ENCODE data around the gene FBXL5.

The FBXL5 gene

GRCh38 chr4:15665753-15666365, 10.7 kb upstream of the FBXL5 start:
- Histone ChIP-seq H3K4me1 (ENCODE audit: control insufficient read depth, insufficient read depth, low read length, unreplicated experiment) (peaks cover 17% of the 10 kb centered on the region), H3K27ac (ENCODE audit: low read depth, low read length) (peak overlapping the region; percentile 41), H3K4me3 (ENCODE audit: low read depth, low read length) (no peak overlapping the region), H2AFZ (ENCODE audit: low read length, unreplicated experiment) (no peak overlapping the region), H3K79me2 (ENCODE audit: control insufficient read depth, insufficient read depth, low read length, unreplicated experiment) (peaks cover 11% of the 10 kb centered on the region), H3K27me3 (ENCODE audit: insufficient read depth, low read length) (no peaks in the 10 kb centered on the region), H3K36me3 (ENCODE audit: insufficient read depth, low read length) (peaks cover 9% of the 10 kb centered on the region; the same call in 1 of the 2 replicates)

DNA sequence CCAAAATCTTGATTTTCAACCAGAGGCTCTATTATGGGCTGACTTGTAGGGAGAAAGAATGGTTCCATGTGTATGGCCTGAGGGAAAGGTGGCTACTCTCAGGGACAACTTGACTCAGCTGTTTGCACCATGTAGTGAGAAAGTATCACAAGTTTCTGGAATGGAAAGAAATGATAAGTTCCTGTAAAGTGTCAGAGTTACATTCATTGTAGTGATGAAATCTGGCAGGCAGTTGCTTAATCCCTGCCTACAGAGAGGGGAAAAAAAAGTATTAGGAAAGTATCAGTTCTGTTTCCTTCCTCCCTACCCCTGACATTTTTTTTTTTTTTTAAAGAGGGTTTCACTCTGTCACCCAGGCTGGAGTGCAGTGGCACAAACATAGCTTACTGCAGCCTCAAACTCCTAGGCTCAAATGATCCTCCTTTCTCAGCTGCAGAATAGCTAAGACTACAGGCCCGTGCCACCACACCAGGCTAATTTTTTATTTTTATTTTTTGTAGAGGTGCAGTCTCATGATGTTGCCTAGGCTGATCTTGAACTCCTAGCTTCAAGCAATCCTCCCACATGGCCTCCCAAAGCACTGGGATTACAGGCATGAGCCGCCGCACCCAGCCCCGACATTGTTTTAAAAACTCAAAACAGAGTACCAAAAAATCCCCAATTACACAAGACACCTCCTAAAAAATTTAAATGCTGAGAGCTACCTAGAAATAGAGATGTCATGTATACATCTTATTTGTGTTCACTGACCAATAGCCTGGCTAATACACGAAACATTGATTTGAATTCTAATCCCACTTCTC, 4.8 kb upstream of the FBXL5 start:
- Histone ChIP-seq H3K27me3 (ENCODE audit: insufficient read depth, low read length) (no peaks in the 10 kb centered on the region), H3K4me1 (ENCODE audit: control insufficient read depth, insufficient read depth, low read length, unreplicated experiment) (peaks cover 11% of the 10 kb centered on the region), H3K79me2 (ENCODE audit: control insufficient read depth, insufficient read depth, low read length, unreplicated experiment) (peaks cover 3% of the 10 kb centered on the region), H3K36me3 (ENCODE audit: insufficient read depth, low read length) (no peaks in the 10 kb centered on the region), H3K27ac (ENCODE audit: low read depth, low read length) (peak overlapping the region; percentile 53), H2AFZ (ENCODE audit: low read length, unreplicated experiment) (no peak overlapping the region), H3K4me3 (ENCODE audit: low read depth, low read length) (no peak overlapping the region)

DNA sequence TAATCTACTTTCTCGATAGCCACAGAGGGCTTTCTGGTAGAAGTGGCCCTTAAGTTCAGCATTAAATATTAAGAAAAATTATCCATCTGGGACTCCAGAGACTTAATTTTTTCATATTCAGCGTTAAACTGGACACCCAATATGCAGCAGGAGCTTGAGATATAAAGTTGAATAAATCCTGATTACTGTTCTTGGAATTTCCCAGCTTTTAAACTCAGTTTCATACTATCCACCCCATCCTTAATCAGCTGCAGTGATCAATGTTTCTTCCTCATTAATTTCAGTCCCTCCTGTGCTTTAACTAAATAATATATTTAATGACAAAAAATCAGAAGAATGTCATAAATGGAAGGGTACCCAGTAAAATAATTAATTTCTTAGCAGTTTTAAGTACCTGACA, 3.6 kb upstream of the FBXL5 start:
- Histone ChIP-seq H3K4me1 (ENCODE audit: control insufficient read depth, insufficient read depth, low read length, unreplicated experiment) (peaks cover 11% of the 10 kb centered on the region), H3K79me2 (ENCODE audit: control insufficient read depth, insufficient read depth, low read length, unreplicated experiment) (peaks cover 14% of the 10 kb centered on the region), H3K4me3 (ENCODE audit: low read depth, low read length) (no peak overlapping the region), H3K27me3 (ENCODE audit: insufficient read depth, low read length) (no peaks in the 10 kb centered on the region), H2AFZ (ENCODE audit: low read length, unreplicated experiment) (no peak overlapping the region), H3K27ac (ENCODE audit: low read depth, low read length) (no peak overlapping the region), H3K36me3 (ENCODE audit: insufficient read depth, low read length) (no peaks in the 10 kb centered on the region)

GRCh38 chr4:15658136-15658770, 3.1 kb upstream of the FBXL5 start:
- Histone ChIP-seq H3K27ac (ENCODE audit: low read depth, low read length) (no peak overlapping the region), H3K4me1 (ENCODE audit: control insufficient read depth, insufficient read depth, low read length, unreplicated experiment) (peaks cover 11% of the 10 kb centered on the region), H3K27me3 (ENCODE audit: insufficient read depth, low read length) (no peaks in the 10 kb centered on the region), H2AFZ (ENCODE audit: low read length, unreplicated experiment) (no peak overlapping the region), H3K36me3 (ENCODE audit: insufficient read depth, low read length) (no peaks in the 10 kb centered on the region), H3K79me2 (ENCODE audit: control insufficient read depth, insufficient read depth, low read length, unreplicated experiment) (peaks cover 20% of the 10 kb centered on the region), H3K4me3 (ENCODE audit: low read depth, low read length) (no peak overlapping the region)

- no peak overlapping the region for H3K27ac ChIP-seq (ENCODE audit: low read depth, low read length)
Measured at GRCh38 chr4:15657366-15657765, 2.2 kb upstream of the FBXL5 start.

GRCh38 chr4:15656038-15656470, 897 bp upstream of the FBXL5 start:
- Histone ChIP-seq H2AFZ (ENCODE audit: low read length, unreplicated experiment) (peak overlapping the region; percentile 97), H3K4me3 (ENCODE audit: low read depth, low read length) (peak overlapping the region; percentile 94), H3K36me3 (ENCODE audit: insufficient read depth, low read length) (no peaks in the 10 kb centered on the region), H3K27me3 (ENCODE audit: insufficient read depth, low read length) (no peaks in the 10 kb centered on the region), H3K79me2 (ENCODE audit: control insufficient read depth, insufficient read depth, low read length, unreplicated experiment) (peaks cover 41% of the 10 kb centered on the region), H3K27ac (ENCODE audit: low read depth, low read length) (peak overlapping the region; percentile 89), H3K4me1 (ENCODE audit: control insufficient read depth, insufficient read depth, low read length, unreplicated experiment) (peaks cover 25% of the 10 kb centered on the region)

More at GRCh38 chr4:15657366-15657765, 2.2 kb upstream of the FBXL5 start:
- Histone ChIP-seq H3K4me3 (ENCODE audit: low read depth, low read length) (no peak overlapping the region), H3K27me3 (ENCODE audit: insufficient read depth, low read length) (no peaks in the 10 kb centered on the region), H3K79me2 (ENCODE audit: control insufficient read depth, insufficient read depth, low read length, unreplicated experiment) (peaks cover 29% of the 10 kb centered on the region), H3K4me1 (ENCODE audit: control insufficient read depth, insufficient read depth, low read length, unreplicated experiment) (peaks cover 14% of the 10 kb centered on the region), H2AFZ (ENCODE audit: low read length, unreplicated experiment) (no peak overlapping the region), H3K36me3 (ENCODE audit: insufficient read depth, low read length) (no peaks in the 10 kb centered on the region)

GRCh38 chr4:15654593-15655222, 449 bp downstream of the FBXL5 start:
- Histone ChIP-seq H3K4me3 (ENCODE audit: low read depth, low read length) (peak overlapping the region; percentile 94), H2AFZ (ENCODE audit: low read length, unreplicated experiment) (peak overlapping the region; percentile 71), H3K27ac (ENCODE audit: low read depth, low read length) (peak overlapping the region; percentile 78), H3K79me2 (ENCODE audit: control insufficient read depth, insufficient read depth, low read length, unreplicated experiment) (peaks cover 55% of the 10 kb centered on the region), H3K27me3 (ENCODE audit: insufficient read depth, low read length) (no peaks in the 10 kb centered on the region), H3K4me1 (ENCODE audit: control insufficient read depth, insufficient read depth, low read length, unreplicated experiment) (peaks cover 37% of the 10 kb centered on the region), H3K36me3 (ENCODE audit: insufficient read depth, low read length) (no peaks in the 10 kb centered on the region)

DNA sequence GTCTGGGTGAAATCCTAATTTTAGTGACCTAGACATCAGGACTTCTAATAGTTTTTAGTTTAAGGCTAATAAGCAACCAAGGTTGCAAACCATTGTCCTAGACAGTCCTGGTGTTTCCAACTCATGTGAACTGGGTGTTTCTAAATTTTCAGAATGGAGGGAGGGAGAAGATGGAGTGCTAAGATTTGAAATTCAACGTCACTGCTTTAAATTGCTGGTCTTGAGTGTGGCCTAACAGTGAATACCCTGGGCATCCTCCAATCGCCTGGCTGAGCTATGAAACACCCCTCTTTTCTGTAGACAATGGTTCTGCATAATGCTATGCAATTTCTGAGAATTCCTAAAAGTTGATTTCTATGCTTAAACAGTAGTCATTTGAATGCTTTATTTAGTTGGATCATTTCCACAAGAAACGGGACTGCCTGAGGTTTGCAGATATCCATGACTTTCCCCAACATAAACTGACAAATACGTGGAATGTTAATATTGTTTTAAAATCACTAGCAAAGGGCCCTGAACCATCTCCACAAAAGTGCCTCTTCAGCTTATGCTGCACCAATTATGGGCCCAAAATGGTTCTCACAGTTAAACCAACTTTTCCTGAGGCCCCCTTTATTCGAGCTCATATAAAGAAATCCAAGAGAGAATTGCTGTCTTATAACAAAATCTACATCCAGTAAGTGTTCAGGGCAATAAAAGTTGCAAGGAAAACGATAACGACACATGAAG, 1.1 kb downstream of the FBXL5 start:
- Histone ChIP-seq H2AFZ (ENCODE audit: low read length, unreplicated experiment) (no peak overlapping the region), H3K36me3 (ENCODE audit: insufficient read depth, low read length) (no peaks in the 10 kb centered on the region), H3K27me3 (ENCODE audit: insufficient read depth, low read length) (no peaks in the 10 kb centered on the region), H3K4me3 (ENCODE audit: low read depth, low read length) (peak overlapping the region; percentile 94), H3K79me2 (ENCODE audit: control insufficient read depth, insufficient read depth, low read length, unreplicated experiment) (peaks cover 59% of the 10 kb centered on the region), H3K27ac (ENCODE audit: low read depth, low read length) (peak overlapping the region; percentile 78), H3K4me1 (ENCODE audit: control insufficient read depth, insufficient read depth, low read length, unreplicated experiment) (peaks cover 32% of the 10 kb centered on the region)

DNA sequence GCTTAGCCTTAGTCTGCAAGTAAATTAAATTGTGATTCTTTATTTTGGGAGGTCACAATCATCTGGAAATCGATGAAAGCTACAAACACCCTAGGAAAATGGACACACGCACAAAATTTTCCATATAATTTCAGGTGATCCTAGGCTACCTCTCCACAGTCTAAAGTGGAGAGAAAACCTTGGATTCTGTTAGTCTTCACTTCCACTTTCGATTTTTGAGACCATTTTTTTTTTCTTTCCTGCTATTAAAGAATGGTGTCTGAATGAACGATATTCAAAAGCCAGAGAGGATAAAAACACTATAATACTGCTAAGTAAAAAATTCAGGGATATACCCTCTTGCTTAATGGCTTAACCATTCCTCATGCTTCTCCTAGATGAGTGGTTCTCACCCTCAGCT, 1.7 kb downstream of the FBXL5 start:
- H2AFZ ChIP-seq (ENCODE audit: low read length, unreplicated experiment) = no peak overlapping the region
- peaks cover 65% of the 10 kb centered on the region for H3K79me2 ChIP-seq (ENCODE audit: control insufficient read depth, insufficient read depth, low read length, unreplicated experiment)
- H3K4me3 ChIP-seq (ENCODE audit: low read depth, low read length) = peak overlapping the region; percentile 94
- H3K4me1 ChIP-seq (ENCODE audit: control insufficient read depth, insufficient read depth, low read length, unreplicated experiment) = peaks cover 32% of the 10 kb centered on the region
- H3K27ac ChIP-seq (ENCODE audit: low read depth, low read length) = peak overlapping the region; percentile 78
- H3K36me3 ChIP-seq (ENCODE audit: insufficient read depth, low read length) = no peaks in the 10 kb centered on the region
- H3K27me3 ChIP-seq (ENCODE audit: insufficient read depth, low read length) = no peaks in the 10 kb centered on the region

DNA sequence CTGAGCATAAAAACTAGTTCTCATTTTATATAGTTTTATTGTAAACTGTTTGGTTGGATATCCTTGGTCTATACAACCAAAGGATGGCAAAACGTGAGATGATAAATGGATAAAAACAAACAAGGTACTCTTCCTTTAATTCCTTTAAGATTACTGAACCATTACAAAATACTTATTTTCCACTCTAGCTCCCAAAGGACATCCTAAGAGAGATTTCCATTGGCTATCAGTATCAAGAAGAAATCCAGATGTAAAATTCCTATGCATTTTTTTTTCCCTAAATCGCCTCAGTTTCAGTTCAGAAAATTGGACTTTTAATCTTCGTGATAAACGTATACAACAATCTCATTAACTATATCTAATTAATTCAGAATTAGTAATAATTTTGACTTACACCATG, 2.3 kb downstream of the FBXL5 start:
- Histone ChIP-seq H3K27ac (ENCODE audit: low read depth, low read length) (peak overlapping the region; percentile 78), H3K27me3 (ENCODE audit: insufficient read depth, low read length) (no peaks in the 10 kb centered on the region), H3K36me3 (ENCODE audit: insufficient read depth, low read length) (no peaks in the 10 kb centered on the region), H2AFZ (ENCODE audit: low read length, unreplicated experiment) (no peak overlapping the region), H3K4me1 (ENCODE audit: control insufficient read depth, insufficient read depth, low read length, unreplicated experiment) (peaks cover 32% of the 10 kb centered on the region), H3K4me3 (ENCODE audit: low read depth, low read length) (peak overlapping the region; percentile 94), H3K79me2 (ENCODE audit: control insufficient read depth, insufficient read depth, low read length, unreplicated experiment) (peaks cover 71% of the 10 kb centered on the region)

All from ACC112 (cell line).